GM18498 (cell line): Measurements from ENCODE around the gene PISD.

Experiments
- ATAC-seq: cut with Tn5 transposase; IDR thresholded peaks from one replicate; pipeline ENCODE4 v1.9.1; 2021; ENCODE audit warnings: mild to moderate bottlenecking, moderate library complexity; ENCODE audit not compliant: unreplicated experiment

PISD gene

DNA sequence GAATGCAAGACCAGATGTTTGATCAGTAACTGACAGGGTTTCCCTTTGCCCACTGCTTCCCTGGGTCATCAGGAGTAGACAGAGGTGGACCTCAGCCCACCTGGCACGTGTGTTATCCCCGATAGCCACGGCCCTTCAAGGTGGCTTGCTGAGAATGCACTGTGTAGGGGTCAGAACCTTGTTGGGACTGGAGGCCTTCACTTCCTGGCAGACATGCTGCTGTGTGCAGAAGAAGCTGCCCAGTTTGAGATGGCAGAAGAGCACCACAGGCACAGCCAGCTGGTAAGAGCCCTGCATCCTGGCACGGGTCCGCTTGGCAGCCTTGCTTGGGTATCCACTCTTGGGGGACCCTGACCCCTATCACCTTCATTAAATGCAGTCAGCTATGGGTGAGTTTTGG lies 83.8 kb downstream of the PISD start:
- no peak for ATAC-seq

DNA sequence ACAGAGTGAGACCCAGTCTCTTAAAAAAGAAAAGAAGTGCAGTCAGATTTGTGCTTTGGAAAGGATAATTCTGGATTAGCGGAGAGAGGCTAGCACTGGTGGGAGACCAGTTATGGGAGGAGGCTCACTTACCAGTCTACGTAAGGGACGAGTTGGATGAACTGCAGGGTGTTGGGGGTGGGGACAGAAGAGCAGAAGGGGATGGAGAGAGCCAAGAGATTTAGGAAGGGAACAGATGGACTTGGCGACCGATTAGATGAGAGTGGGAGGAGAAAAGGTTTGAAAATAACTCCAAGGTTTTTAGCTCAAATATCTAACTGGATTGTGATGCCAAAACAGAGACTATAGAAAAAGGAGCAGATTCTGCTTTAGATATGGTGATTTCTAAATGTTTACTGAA lies 84.3 kb downstream of the PISD start:
- no peak for ATAC-seq

DNA sequence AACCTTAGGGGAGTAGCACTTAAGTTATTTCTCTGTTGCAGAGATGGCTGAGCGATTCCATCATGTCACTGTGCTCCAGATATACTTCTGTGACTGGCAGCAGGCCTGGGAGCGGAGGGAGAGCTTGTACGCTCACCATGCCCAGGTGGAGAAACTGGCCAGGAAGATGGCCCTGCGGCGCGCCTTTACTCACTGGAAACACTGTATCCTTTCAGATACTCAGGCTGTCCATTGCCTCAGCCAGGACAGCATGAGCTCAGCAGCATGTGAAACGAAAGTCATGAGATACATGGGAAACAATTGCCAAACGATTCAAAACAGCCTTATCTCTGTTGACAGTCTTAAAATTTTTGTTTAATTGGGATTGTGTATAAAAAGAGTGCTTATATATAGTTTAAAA lies 86.8 kb downstream of the PISD start:
- ATAC-seq: no peak

DNA sequence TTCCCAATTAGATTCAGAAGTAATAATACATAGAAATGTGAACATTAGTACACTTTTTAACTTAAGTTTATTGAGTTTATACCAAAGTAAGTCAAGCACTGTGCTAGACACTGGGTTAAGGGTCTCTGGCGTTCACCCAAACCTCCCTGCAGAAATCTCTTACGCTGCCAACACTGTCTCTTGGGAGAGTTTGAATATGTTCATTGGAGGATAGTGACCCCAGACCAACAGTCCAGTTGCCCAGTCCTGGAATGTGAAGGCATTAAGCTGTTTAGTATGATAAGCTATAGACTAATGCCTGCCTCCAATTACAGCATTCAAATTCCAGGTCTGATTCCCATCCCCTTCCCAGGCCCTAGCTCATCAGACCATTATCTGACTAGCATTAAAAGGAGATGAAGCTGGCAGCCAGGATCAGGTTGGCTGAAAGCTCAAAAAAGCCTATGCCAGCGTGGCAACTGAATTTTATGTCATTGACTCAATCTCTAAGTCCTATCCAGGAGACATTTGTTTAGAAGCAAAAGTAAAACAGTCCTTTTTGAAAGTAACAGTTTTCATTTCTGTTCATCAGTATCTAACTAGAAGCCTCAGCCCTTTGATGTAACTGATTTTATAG lies 87.9 kb downstream of the PISD start:
- no peak for ATAC-seq

DNA sequence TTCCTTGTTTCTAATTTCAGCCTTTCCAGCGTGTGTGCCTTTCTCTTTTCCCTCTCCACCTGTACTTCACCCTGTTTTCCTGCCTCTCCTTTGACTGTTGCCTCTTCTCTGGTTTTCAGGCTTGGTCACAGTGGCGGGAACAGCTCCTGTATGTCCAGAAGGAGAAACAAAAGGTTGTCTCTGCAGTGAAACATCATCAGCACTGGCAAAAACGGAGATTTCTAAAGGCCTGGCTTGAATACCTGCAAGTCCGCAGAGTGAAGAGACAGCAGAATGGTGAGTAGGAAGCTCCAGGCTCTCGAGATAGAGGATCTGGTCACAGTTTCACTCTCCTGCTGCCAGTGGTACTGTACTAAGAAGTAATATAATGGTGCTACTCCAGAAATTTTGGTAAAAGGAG lies 89.1 kb downstream of the PISD start:
- ATAC-seq: no peak

DNA sequence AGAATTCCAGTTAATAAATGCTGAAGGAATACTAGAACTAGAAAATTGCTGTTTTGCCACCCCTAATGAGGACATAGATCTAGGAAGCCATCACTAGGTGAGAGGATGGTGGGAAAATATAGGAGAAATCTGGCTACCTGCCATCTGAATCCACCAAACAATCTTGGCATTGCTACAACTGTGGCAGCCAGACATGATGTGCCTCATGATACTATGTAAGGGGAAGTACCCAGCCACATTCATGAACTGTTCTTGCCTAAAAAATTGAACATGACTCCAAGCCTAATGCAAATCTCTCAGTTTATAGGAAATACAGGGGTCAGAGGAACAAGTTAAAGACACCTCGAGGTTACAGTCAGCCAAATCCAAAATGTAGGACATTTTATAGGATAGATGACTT lies 92.9 kb downstream of the PISD start:
- no peak for ATAC-seq
